Mucosa of gallbladder (tissue), 1 donor: ENCODE results near the gene SLC16A6. TPM values are rescaled to one million over a fixed set of nuclear protein-coding genes. Genes with fewer than 3 reads are reported as not detected.
"Not testable (repeated sequence)": the region's sequence is repeated elsewhere in the genome, so short reads cannot be mapped to it uniquely, and the experiment has no call there.

Source experiments
- DNase-seq: peaks from one replicate; pipeline ENCODE4 v3.0.0-alpha.2; 2020; ENCODE audit warnings: low spot score
- total RNA-seq: library from RNA; stranded (reverse); gene quantifications from one replicate; pipeline ENCODE4 v1.2.1, GENCODE V29; 2021
- donor health status: DM: no; HTN: no; CAD: no.

Gene SLC16A6
- total RNA-seq, 1 donor from 2014 or later, result 0.49 TPM

DNA sequence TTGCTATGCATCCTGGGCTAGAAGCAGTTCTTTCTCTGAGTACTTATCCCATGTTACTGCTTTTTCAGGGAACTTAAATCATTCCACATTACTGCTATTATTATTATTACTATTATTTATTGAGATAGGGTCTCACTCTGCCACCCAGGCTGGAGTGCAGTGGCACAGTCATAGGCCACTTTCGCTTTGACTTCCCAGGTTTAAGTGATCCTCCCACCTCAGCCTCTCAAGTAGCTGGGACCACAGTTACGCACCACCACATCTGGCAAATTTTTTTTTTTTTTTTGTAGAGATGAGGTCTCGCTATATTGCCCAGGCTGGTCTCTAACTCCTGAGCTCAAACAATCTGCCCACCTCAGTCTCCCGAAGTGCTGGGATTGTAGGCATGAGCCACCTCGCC lies 71.5 kb downstream of the SLC16A6 start:
- not testable (repeated sequence) for DNase-seq

Other genes with a start within 250 kb of the SLC16A6 start
- gene AMZ2, start 43.1 kb downstream of the SLC16A6 start, total RNA-seq, result 64.7 TPM
- gene ARSG, start 368 bp upstream of the SLC16A6 start, total RNA-seq, result 2.0 TPM
- gene WIPI1, start 166.4 kb upstream of the SLC16A6 start, total RNA-seq, result 61.9 TPM
- 258 TPM for gene PRKAR1A, start 221.3 kb upstream of the SLC16A6 start, total RNA-seq